Measurements from ENCODE around the gene C1QL1.

C1QL1 gene

GRCh38 chr17:44968225-44969143 lies at the start of gene C1QL1:
Gene C1QL1, minus strand, starts transcription at chr17:44968303. Its CDS starts 255 bp downstream, at chr17:44968048.
- DNase-seq (ENCODE audit: low read depth in 2 of 2), result peak; percentile 69 to 78

GRCh38 chr17:45016823-45017222 lies 48.7 kb upstream of the C1QL1 start:
- DNase-seq (ENCODE audit: low read depth in 2 of 2), result no peak

GRCh38 chr17:45016237-45016636 lies 48.1 kb upstream of the C1QL1 start:
- DNase-seq (ENCODE audit: low read depth in 2 of 2), result no peak

GRCh38 chr17:45013021-45013997 lies 45.2 kb upstream of the C1QL1 start:
- no peak for DNase-seq (ENCODE audit: low read depth in 2 of 2)

- DNase-seq (ENCODE audit: low read depth in 2 of 2), result no peak
Measured at GRCh38 chr17:45011767-45012166, 43.7 kb upstream of the C1QL1 start.

- DNase-seq (ENCODE audit: low read depth in 2 of 2), result no peak
Measured at GRCh38 chr17:45009676-45010467, 41.8 kb upstream of the C1QL1 start.

- DNase-seq (ENCODE audit: low read depth in 2 of 2), result no peak
Measured at GRCh38 chr17:45008216-45008615, 40.1 kb upstream of the C1QL1 start.

GRCh38 chr17:45006927-45007461 lies 38.9 kb upstream of the C1QL1 start:
- no peak for DNase-seq (ENCODE audit: low read depth in 2 of 2)

- no peak for DNase-seq (ENCODE audit: low read depth in 2 of 2)
Measured at GRCh38 chr17:45005700-45006099, 37.6 kb upstream of the C1QL1 start.

- no peak for DNase-seq (ENCODE audit: low read depth in 2 of 2)
Measured at GRCh38 chr17:45004388-45004787, 36.3 kb upstream of the C1QL1 start.

GRCh38 chr17:45003877-45004276 lies 35.8 kb upstream of the C1QL1 start:
- DNase-seq (ENCODE audit: low read depth in 2 of 2), result no peak

- no peak for DNase-seq (ENCODE audit: low read depth in 2 of 2)
Measured at GRCh38 chr17:45001310-45001709, 33.2 kb upstream of the C1QL1 start.

- DNase-seq (ENCODE audit: low read depth in 2 of 2), result no peak
Measured at GRCh38 chr17:44999433-44999832, 31.3 kb upstream of the C1QL1 start.

- no peak for DNase-seq (ENCODE audit: low read depth in 2 of 2)
Measured at GRCh38 chr17:44998646-44999045, 30.5 kb upstream of the C1QL1 start.

- DNase-seq (ENCODE audit: low read depth in 2 of 2), result no peak
Measured at GRCh38 chr17:44997733-44998520, 29.8 kb upstream of the C1QL1 start.

- no peak for DNase-seq (ENCODE audit: low read depth in 2 of 2)
Measured at GRCh38 chr17:44996304-44996703, 28.2 kb upstream of the C1QL1 start.

- DNase-seq (ENCODE audit: low read depth in 2 of 2), result no peak
Measured at GRCh38 chr17:44995436-44996001, 27.4 kb upstream of the C1QL1 start.

- DNase-seq (ENCODE audit: low read depth in 2 of 2), result no peak
Measured at GRCh38 chr17:44992242-44992939, 24.3 kb upstream of the C1QL1 start.

- no peak for DNase-seq (ENCODE audit: low read depth in 2 of 2)
Measured at GRCh38 chr17:44990994-44991393, 22.9 kb upstream of the C1QL1 start.

Measured in stimulated activated CD8-positive, alpha-beta memory T cell treated with anti-CD3 and anti-CD28 coated beads, Interleukin-7, amount 100 ng/mL, for 1 hour (primary cell).